Measurements from ENCODE around the gene TAF1C.
"Not testable (repeated sequence)": the region's sequence is repeated elsewhere in the genome, so short reads cannot be mapped to it uniquely, and the experiment has no call there.

The TAF1C gene

DNA sequence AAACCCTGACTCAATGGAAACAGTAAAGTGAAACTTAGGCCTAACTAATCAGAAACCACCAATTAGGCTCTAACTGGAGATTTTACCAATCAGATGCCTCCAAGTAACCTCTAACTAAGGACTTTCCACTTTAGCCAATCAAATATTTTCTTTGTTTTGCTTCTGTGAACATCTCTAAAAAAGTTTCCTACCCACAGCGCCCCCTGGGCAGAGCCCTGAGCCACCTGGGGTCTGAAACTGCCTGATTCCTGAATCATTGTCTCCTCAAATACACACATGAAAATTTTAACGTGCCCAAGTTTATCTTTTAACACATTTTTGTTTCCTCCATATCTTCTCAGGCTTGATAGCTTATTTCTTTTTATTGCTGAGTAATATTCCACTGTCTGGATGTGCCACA is 23.1 kb upstream of the TAF1C start:
- DNase-seq = no peak

DNA sequence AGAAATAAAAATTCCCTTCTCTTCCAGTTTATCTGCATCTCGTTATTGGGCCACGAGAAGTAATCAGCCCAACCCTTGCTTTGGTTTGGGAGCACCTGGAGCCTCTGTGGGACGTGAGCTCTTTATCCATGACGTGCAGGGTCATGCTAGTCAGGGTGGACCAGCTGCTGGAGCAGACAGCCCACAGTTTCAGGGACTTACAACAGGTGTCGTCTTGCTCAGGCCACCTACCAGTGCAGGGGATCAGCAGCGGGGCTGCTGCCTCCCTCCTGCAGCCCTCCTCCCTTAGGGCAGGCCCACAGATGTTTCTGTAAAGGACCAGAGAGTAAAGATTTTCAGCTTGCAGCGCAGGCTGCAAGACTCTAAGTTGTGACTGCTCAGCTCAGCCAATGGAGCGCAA is 21.0 kb upstream of the TAF1C start:
- DNase-seq = no peak

DNA sequence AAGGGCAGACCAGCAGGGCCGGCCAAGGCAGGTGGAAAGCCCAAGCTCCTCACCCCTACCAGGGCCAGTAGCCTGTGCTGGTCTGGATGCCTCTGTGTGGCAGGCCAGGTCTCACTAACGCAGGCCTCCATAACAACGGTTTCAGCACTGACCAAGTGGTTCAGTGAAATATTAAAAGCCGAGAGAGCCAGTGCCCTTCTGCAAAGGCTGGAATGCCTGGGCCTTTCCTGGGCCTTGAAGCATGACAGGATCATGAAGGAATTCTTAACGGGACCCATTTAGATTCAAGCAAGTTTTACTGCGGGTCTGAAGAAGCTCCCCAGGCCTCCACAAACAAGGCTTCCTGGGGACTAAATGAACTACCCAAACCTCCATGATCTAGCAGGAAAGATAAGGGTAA is 20.4 kb upstream of the TAF1C start:
- DNase-seq = no peak

GRCh38 chr16:84205976-84206691 is 19.3 kb upstream of the TAF1C start:
- DNase-seq = no peak

- DNase-seq = not testable (repeated sequence)
These were observed 18.3 kb upstream of the TAF1C start for GRCh38 chr16:84205123-84205522.

GRCh38 chr16:84204551-84204950 is 17.7 kb upstream of the TAF1C start:
- DNase-seq = not testable (repeated sequence)

- DNase-seq = peak; percentile 88 to 89
These were observed 13.0 kb upstream of the TAF1C start for GRCh38 chr16:84199861-84200260.

DNA sequence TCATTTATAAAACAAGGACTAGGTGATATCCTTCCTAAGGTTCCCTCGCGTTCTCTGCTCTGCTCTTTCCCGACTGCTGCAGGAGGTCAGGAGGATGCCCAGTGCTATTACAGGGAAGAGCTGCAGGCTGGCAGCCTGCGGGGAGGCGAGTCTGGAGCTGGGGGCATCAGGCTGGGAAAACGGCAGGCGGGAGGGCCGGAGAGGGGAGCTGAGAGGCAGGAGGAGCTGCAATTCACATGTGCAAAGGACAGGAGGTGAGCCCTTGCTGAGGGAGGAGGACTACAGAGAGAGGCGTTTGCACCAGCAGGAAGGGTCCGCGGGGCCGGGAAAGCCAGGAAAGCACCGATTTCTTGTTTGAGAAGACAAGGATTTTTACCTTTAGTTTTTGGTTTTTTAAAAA is 12.2 kb upstream of the TAF1C start:
- no peak for DNase-seq

DNA sequence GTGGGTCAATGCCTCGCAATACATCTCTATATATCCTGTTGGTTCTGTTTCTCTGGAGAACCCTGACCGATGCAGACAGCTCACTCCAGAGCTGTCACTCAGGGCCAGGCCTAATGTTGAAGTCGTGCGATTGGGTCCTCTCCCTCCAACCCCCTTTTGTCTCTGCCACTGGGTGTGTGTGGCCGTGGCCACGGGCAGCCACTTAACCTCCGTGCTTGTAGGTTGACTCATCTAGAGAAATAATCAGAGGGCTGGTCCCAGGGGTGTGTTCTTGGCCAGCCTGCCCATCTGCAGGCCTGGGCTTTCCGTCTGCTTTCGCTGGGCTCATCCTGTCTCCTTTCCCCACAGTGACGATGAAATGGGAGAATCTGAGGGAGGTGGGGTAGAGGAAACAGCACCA is 11.5 kb upstream of the TAF1C start:
- DNase-seq = no peak

GRCh38 chr16:84197466-84198128 is 10.7 kb upstream of the TAF1C start:
- DNase-seq = no peak

DNA sequence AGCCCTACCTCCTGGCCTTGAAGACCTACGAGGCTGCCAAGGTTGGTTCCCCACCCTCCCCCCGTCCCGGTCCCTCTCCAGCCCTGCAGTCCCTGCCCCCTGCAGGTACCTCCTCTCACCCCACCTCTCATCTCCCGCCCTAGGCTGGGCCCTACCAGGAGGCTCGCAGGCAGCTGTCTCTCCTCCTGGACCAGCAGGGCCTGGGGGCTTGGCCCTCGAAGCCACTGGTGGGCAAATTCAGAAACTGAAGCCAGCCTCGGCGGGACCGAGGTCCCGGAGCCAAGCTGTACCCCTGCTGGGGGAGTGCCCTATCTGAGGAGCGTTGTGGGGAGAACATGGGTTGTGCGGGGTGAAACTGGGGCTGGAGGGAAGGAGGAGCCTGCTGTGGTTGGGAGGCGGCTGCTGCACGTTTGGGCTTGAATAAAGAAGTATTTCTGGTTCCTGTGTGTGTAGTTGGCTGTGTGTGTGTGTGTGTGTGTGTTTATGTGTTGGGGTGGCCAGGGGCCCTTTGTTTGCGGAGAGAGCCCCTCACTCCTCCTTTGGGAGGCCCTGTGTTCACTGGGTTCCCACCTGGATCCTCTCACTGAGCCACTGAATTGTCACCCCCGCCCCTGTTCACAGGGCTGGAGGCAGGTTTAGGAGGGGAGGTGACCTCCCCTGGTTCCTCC is 10.0 kb upstream of the TAF1C start:
- DNase-seq = no peak

- DNase-seq = no peak
These were observed 9.2 kb upstream of the TAF1C start for GRCh38 chr16:84196101-84196500.

GRCh38 chr16:84195201-84196093 is 8.6 kb upstream of the TAF1C start:
- DNase-seq = no peak

DNA sequence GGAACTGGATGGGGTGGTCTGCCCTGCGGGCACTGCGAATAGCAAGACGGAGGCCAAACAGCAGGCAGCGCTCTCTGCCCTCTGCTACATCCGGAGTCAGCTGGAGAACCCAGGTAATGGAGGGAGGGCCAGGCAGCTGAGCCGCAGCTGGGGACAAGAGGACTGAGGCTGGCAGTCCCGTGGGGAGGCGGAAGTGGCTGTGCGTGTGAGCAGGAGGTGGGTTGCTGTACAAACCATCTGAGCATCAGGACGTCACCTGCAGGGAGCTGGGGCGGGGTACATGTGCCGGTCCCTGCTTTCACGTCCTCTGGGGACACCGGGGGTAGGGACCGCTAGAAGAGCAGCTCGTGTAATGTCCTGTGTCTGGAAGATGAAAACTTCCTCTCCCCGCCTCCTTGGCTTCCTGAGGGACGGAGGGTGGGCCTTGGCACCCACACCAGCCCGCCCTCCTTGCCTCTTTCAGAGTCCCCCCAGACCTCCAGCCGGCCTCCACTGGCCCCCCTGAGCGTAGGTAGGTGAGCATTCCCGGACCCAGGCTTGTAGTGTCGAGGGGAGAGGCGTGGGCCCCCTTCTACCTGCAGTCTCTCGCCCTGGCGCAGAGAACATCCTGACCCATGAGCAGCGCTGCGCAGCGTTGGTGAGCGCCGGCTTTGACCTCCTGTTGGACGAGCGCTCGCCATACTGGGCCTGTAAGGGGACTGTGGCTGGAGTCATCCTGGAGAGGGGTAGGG is 7.8 kb upstream of the TAF1C start:
- DNase-seq = no peak

DNA sequence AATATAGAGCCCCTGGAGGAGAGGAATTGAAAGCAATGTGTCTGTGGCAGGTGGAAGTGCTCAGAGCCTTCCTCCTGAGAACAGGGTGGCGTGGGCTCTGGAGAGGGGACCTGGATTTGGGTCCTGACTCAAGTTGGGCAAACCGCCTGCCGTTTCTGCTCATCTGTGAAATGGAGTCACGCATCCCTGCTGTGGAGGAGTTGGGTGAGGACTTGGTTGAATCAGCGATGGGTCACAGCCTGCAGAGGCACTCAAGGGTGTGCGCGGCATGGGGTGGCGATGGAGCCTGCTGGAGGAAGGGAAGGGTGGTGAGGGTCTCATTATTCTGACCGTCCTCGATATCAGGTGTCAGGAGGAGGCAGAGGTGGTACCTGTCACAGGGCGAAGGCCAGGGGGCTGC is 7.2 kb upstream of the TAF1C start:
- no peak for DNase-seq

- DNase-seq = no peak
These were observed 6.6 kb upstream of the TAF1C start for GRCh38 chr16:84193480-84193879.

DNA sequence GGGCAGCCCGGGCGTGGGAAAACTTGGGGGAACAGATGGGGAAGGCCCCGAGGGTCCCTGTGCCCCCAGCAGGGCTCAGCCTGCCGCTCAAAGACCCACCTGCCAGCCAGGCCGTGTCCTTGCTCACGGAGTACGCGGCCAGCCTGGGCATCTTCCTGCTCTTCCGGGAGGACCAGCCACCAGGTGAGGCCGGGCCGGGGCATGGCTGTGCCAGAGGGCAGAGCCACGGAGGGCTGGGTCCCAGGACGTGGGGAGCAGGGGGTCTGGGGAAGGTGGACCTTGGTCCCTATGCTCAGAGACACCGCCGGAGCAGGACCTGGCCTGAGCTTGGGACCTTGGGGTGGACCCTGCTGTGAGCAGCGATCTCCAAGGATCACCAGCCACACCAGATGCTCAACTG is 4.6 kb upstream of the TAF1C start:
- no peak for DNase-seq

GRCh38 chr16:84190731-84191388 is 4.0 kb upstream of the TAF1C start, which contains the start of gene ADAD2:
Gene ADAD2, plus strand, starts transcription at chr16:84191157. Its CDS starts 74 bp downstream, at chr16:84191231.
- DNase-seq = peak in 1 of 2 donors; percentile 47

DNA sequence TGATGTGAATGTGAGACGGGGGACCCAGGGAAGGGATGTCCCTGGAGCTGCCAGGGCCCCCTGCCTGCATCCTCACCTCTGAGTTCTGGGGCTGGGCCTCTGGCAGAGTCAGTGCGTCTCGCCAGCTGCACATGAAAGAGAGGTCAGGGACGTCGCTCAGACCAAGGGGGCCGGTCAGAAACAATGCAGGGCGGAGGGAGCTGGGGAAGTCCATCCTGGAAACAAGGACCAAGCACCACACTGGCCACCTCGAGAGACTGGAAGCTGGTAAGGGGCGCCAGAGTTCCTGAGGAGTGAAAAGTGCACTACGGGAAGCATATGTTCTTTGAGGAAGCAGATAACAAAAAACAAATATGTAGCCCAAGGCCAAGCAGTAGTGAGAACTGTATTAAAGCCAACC is 2.1 kb downstream of the TAF1C start:
- no peak for DNase-seq

DNA sequence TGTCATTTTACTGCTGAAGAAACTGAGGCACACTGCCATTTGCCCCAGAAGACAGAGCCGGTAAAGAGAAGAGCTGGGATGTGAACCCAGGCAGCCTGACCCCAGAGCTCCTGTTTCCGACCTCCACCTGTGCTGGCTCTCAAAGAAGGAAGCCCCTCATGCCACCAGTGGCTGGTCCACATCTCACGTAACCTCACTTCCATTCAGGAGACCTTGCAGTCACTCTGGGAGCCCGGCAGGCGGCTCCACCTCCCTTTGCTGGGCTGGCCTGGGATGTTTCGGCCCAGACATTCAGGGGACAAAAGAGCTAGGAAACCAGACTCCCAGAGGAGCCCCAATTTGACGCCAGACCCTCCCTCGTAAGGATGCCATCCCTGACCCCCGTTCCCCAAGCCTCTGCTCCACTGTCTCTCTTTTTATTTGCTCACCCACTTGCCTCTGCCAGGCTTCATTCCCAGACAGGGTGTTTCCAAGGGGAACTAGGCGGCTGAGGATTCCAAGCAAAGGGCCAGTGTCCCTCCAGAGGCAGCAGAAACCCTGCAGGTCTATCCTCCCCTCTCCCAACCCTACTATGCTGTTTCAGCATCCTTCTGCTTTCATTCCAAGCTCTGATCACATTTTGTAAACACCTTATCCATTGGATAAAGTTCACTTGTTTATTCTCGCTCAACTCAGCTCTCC is 2.8 kb downstream of the TAF1C start:
- no peak for DNase-seq

DNA sequence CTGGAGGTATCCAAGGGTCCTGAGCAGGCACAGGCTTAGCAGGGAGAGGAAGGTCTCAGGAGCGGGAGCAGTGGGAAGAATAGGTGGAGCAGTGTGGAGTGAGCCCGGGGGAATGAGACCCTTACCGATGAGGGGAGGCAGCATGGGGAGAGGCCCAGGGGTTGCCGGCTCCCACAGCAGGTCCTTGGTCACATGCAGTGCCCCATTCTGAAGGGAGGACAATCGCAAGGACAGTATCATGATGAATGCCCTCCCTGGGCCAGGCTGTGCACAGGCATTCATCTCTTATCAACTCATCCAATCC is 3.3 kb downstream of the TAF1C start:
- no peak for DNase-seq

Measured in inflammatory macrophage treated with lipopolysaccharide for 1 hour (primary cell).